Measurements from ENCODE around the gene C5orf58.

DNA sequence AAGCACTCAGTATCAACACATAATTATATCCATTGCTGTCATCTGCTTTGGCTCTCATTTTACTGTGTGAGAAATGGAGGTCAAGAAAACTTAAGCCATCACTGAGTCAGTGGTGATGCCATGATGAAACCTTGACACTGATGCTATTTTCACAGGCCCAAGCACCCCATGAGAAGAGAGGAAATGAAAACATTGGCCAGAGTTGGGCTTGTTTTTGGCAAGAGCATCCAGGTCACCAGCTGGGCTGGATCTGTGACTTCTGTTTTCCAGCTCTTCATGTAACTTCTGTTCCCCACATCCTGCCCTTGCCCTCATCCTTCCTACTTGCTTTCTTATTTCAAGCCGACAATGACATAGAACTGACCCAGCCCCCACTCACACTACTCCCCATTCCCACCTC, 54.7 kb downstream of the C5orf58 start:
- TF ChIP-seq, protein P1, sequence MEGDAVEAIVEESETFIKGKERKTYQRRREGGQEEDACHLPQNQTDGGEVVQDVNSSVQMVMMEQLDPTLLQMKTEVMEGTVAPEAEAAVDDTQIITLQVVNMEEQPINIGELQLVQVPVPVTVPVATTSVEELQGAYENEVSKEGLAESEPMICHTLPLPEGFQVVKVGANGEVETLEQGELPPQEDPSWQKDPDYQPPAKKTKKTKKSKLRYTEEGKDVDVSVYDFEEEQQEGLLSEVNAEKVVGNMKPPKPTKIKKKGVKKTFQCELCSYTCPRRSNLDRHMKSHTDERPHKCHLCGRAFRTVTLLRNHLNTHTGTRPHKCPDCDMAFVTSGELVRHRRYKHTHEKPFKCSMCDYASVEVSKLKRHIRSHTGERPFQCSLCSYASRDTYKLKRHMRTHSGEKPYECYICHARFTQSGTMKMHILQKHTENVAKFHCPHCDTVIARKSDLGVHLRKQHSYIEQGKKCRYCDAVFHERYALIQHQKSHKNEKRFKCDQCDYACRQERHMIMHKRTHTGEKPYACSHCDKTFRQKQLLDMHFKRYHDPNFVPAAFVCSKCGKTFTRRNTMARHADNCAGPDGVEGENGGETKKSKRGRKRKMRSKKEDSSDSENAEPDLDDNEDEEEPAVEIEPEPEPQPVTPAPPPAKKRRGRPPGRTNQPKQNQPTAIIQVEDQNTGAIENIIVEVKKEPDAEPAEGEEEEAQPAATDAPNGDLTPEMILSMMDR (IDR thresholded peaks at IDR 0.05; ENCODE audit: insufficient read depth, low read depth, low read length) = no peak
- no peak for TF ChIP-seq EZH2 (IDR thresholded peaks at IDR 0.05; ENCODE audit: insufficient read depth, low read length)
